ENCODE data around the gene TMEM38A.

The TMEM38A gene

GRCh38 chr19:16660763-16661479 is at the start of gene TMEM38A:
Gene TMEM38A, plus strand, starts transcription at chr19:16661139. Its CDS starts 79 bp downstream, at chr19:16661218.
- no peak for DNase-seq (ENCODE audit: low read depth)

GRCh38 chr19:16612636-16613035 is 48.3 kb upstream of the TMEM38A start:
- no peak for DNase-seq (ENCODE audit: low read depth)

GRCh38 chr19:16613841-16614240 is 47.1 kb upstream of the TMEM38A start:
- no peak for DNase-seq (ENCODE audit: low read depth)

GRCh38 chr19:16614941-16615340 is 46.0 kb upstream of the TMEM38A start:
- DNase-seq (ENCODE audit: low read depth): no peak

- no peak for DNase-seq (ENCODE audit: low read depth)
Observed at GRCh38 chr19:16615808-16616207, 45.1 kb upstream of the TMEM38A start.

- no peak for DNase-seq (ENCODE audit: low read depth)
Observed at GRCh38 chr19:16618248-16618647, 42.7 kb upstream of the TMEM38A start.

GRCh38 chr19:16619457-16619856 is 41.5 kb upstream of the TMEM38A start:
- no peak for DNase-seq (ENCODE audit: low read depth)

GRCh38 chr19:16620018-16620417 is 40.9 kb upstream of the TMEM38A start:
- no peak for DNase-seq (ENCODE audit: low read depth)

GRCh38 chr19:16620584-16620983 is 40.4 kb upstream of the TMEM38A start:
- no peak for DNase-seq (ENCODE audit: low read depth)

- no peak for DNase-seq (ENCODE audit: low read depth)
Observed at GRCh38 chr19:16621165-16621800, 39.7 kb upstream of the TMEM38A start.

- no peak for DNase-seq (ENCODE audit: low read depth)
Observed at GRCh38 chr19:16623066-16623465, 37.9 kb upstream of the TMEM38A start.

GRCh38 chr19:16623576-16623975 is 37.4 kb upstream of the TMEM38A start:
- DNase-seq (ENCODE audit: low read depth): no peak

GRCh38 chr19:16624236-16624635 is 36.7 kb upstream of the TMEM38A start:
- no peak for DNase-seq (ENCODE audit: low read depth)

- no peak for DNase-seq (ENCODE audit: low read depth)
Observed at GRCh38 chr19:16625163-16625958, 35.6 kb upstream of the TMEM38A start.

GRCh38 chr19:16626796-16627192 is 34.1 kb upstream of the TMEM38A start:
- DNase-seq (ENCODE audit: low read depth): no peak

GRCh38 chr19:16627193-16627927 is 33.6 kb upstream of the TMEM38A start:
- DNase-seq (ENCODE audit: low read depth): no peak

GRCh38 chr19:16627928-16628182 is 33.1 kb upstream of the TMEM38A start:
- DNase-seq (ENCODE audit: low read depth): no peak

- DNase-seq (ENCODE audit: low read depth): peak; percentile 93
Observed at GRCh38 chr19:16628183-16628983, 32.6 kb upstream of the TMEM38A start, which contains the start of gene MED26. Gene MED26, minus strand, starts transcription at chr19:16628204. Its CDS starts 261 bp downstream, at chr19:16627943.

- no peak for DNase-seq (ENCODE audit: low read depth)
Observed at GRCh38 chr19:16628984-16629691, 31.8 kb upstream of the TMEM38A start.

- DNase-seq (ENCODE audit: low read depth): no peak
Observed at GRCh38 chr19:16631465-16631864, 29.5 kb upstream of the TMEM38A start.

- DNase-seq (ENCODE audit: low read depth): no peak
Observed at GRCh38 chr19:16637535-16637934, 23.4 kb upstream of the TMEM38A start.
